Measurements from ENCODE around the gene FBXL17. TPM values are rescaled to one million over a fixed set of nuclear protein-coding genes. Genes with fewer than 3 reads are reported as not detected.

The FBXL17 gene
- total RNA-seq, 1 donor from 2014 or later: 15.9 TPM

GRCh38 chr5:108214857-108215256 lies 167.0 kb downstream of the FBXL17 start:
- H3K27ac Mint-ChIP-seq: no peak overlapping the region
- no peak for TF ChIP-seq CTCF (IDR thresholded peaks at IDR 0.05; ENCODE audit: unreplicated experiment)
- no peak overlapping the region for H3K4me3 Mint-ChIP-seq (ENCODE audit: low read depth)
- peaks cover 3% of the 10 kb centered on the region for H3K4me1 Mint-ChIP-seq (ENCODE audit: low read depth)
- peaks cover 6% of the 10 kb centered on the region for H3K9me3 Mint-ChIP-seq (ENCODE audit: low read depth)
- H3K27me3 Mint-ChIP-seq: no peaks in the 10 kb centered on the region
- peaks cover 8% of the 10 kb centered on the region for H3K36me3 Mint-ChIP-seq (ENCODE audit: insufficient read depth)
- DNase-seq (ENCODE audit: low spot score, unreplicated experiment): no peak

GRCh38 chr5:108212775-108213346 lies 169.0 kb downstream of the FBXL17 start:
- Mint-ChIP-seq H3K27ac (no peak overlapping the region), H3K4me1 (ENCODE audit: low read depth) (peaks cover 3% of the 10 kb centered on the region), H3K27me3 (no peaks in the 10 kb centered on the region), H3K9me3 (ENCODE audit: low read depth) (peaks cover 7% of the 10 kb centered on the region), H3K36me3 (ENCODE audit: insufficient read depth) (peaks cover 6% of the 10 kb centered on the region), H3K4me3 (ENCODE audit: low read depth) (no peak overlapping the region)
- DNase-seq (ENCODE audit: low spot score, unreplicated experiment): no peak
- TF ChIP-seq CTCF (IDR thresholded peaks at IDR 0.05; ENCODE audit: unreplicated experiment): no peak

- H3K27ac Mint-ChIP-seq: no peak overlapping the region
- no peaks in the 10 kb centered on the region for H3K36me3 Mint-ChIP-seq (ENCODE audit: insufficient read depth)
- H3K4me3 Mint-ChIP-seq (ENCODE audit: low read depth): no peak overlapping the region
- TF ChIP-seq CTCF (IDR thresholded peaks at IDR 0.05; ENCODE audit: unreplicated experiment): no peak
- no peaks in the 10 kb centered on the region for H3K4me1 Mint-ChIP-seq (ENCODE audit: low read depth)
- peaks cover 5% of the 10 kb centered on the region for H3K9me3 Mint-ChIP-seq (ENCODE audit: low read depth)
- H3K27me3 Mint-ChIP-seq: no peaks in the 10 kb centered on the region
- DNase-seq (ENCODE audit: low spot score, unreplicated experiment): no peak
Observed at GRCh38 chr5:108206707-108207106, 175.2 kb downstream of the FBXL17 start.

- no peak for DNase-seq (ENCODE audit: low spot score, unreplicated experiment)
- H3K27me3 Mint-ChIP-seq: no peaks in the 10 kb centered on the region
- H3K9me3 Mint-ChIP-seq (ENCODE audit: low read depth): no peaks in the 10 kb centered on the region
- TF ChIP-seq CTCF (IDR thresholded peaks at IDR 0.05; ENCODE audit: unreplicated experiment): no peak
- H3K4me3 Mint-ChIP-seq (ENCODE audit: low read depth): no peak overlapping the region
- no peak overlapping the region for H3K27ac Mint-ChIP-seq
- peaks cover 12% of the 10 kb centered on the region for H3K4me1 Mint-ChIP-seq (ENCODE audit: low read depth)
- H3K36me3 Mint-ChIP-seq (ENCODE audit: insufficient read depth): no peaks in the 10 kb centered on the region
Observed at GRCh38 chr5:108201721-108202120, 180.2 kb downstream of the FBXL17 start.

GRCh38 chr5:108196276-108196675 lies 185.6 kb downstream of the FBXL17 start:
- DNase-seq (ENCODE audit: low spot score, unreplicated experiment): no peak
- Mint-ChIP-seq H3K4me3 (ENCODE audit: low read depth) (no peak overlapping the region), H3K27me3 (no peaks in the 10 kb centered on the region), H3K4me1 (ENCODE audit: low read depth) (peaks cover 18% of the 10 kb centered on the region), H3K9me3 (ENCODE audit: low read depth) (no peaks in the 10 kb centered on the region), H3K36me3 (ENCODE audit: insufficient read depth) (no peaks in the 10 kb centered on the region), H3K27ac (no peak overlapping the region)
- TF ChIP-seq CTCF (IDR thresholded peaks at IDR 0.05; ENCODE audit: unreplicated experiment): no peak
